Measurements from ENCODE around the gene CEND1. TPM values are rescaled to one million over a fixed set of nuclear protein-coding genes. Genes with fewer than 3 reads are reported as not detected.

CEND1 gene
- total and polyA plus RNA-seq, 2 of the 13 experiments (the other 11 are each of a cell fraction or from before 2014, with no cell fraction given) = not detected

DNA sequence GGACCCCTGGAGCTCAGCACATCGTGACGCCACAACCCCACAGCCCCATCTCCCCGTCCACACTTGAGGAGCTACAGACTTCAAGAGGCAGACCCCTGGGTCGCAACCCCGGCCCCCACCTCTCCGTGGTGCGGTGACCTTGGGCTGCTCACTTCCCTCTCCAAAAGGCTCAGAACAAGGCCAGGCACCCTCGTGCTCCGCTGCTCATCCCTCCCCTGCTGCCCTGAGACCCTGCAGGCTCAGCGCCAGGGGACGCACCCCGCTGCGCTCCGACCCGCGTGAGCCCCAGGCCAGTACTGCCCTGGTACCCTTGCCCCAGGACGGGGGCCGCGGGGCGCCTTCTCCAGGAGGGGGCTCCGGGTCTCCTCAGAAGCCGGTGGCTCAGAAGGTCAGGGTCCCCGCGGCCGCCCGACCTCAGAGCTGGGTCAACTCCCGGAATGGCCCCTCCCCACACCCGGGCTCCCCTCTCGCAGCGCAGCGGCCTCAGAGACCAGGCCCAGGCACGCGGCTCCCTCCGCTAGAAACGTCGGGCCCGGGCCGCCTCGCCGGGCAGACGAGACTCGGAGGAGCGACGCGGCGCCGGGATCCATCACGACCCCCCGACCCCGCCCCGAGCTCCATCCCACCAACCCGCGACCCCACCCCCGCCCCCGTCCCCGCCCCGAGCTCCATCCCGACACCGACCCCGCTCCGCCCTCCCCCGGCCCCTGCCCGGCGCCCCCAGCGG is 13.2 kb downstream of the CEND1 start (continued):
- TF ChIP-seq ZC3H13 (CRISPR knock-in tag; IDR thresholded peaks at IDR 0.05) (0 out of 2 replicates have a peak, but pooled peaks have one; percentile 66), SMAD1 (CRISPR knock-in tag; IDR thresholded peaks at IDR 0.05; ENCODE audit: borderline replicate concordance, low read depth) (no peak), HES4 (CRISPR knock-in tag; IDR thresholded peaks at IDR 0.05; ENCODE audit: borderline replicate concordance) (0 out of 2 replicates have a peak, but pooled peaks have one; percentile 42), ZNF543 (CRISPR knock-in tag; IDR thresholded peaks at IDR 0.05) (no peak), REL (CRISPR knock-in tag; conservative IDR thresholded peaks at IDR 0.05) (no peak), ZNF883 (CRISPR knock-in tag; IDR thresholded peaks at IDR 0.05; ENCODE audit: not compliant biosample characterization) (peak; percentile 50), ZNF317 (CRISPR knock-in tag; IDR thresholded peaks at IDR 0.05) (no peak), THAP11 (CRISPR knock-in tag; IDR thresholded peaks at IDR 0.05) (no peak; the same call in 1 of the 2 replicates), MEIS1 (CRISPR knock-in tag; IDR thresholded peaks at IDR 0.05; ENCODE audit: borderline replicate concordance) (no peak), ZFP37 (CRISPR knock-in tag; IDR thresholded peaks at IDR 0.05; ENCODE audit: borderline replicate concordance) (no peak), MED13 (CRISPR knock-in tag; IDR thresholded peaks at IDR 0.05) (0 out of 2 replicates have a peak, but pooled peaks have one; percentile 32)
- TF ChIP-seq, protein P1, sequence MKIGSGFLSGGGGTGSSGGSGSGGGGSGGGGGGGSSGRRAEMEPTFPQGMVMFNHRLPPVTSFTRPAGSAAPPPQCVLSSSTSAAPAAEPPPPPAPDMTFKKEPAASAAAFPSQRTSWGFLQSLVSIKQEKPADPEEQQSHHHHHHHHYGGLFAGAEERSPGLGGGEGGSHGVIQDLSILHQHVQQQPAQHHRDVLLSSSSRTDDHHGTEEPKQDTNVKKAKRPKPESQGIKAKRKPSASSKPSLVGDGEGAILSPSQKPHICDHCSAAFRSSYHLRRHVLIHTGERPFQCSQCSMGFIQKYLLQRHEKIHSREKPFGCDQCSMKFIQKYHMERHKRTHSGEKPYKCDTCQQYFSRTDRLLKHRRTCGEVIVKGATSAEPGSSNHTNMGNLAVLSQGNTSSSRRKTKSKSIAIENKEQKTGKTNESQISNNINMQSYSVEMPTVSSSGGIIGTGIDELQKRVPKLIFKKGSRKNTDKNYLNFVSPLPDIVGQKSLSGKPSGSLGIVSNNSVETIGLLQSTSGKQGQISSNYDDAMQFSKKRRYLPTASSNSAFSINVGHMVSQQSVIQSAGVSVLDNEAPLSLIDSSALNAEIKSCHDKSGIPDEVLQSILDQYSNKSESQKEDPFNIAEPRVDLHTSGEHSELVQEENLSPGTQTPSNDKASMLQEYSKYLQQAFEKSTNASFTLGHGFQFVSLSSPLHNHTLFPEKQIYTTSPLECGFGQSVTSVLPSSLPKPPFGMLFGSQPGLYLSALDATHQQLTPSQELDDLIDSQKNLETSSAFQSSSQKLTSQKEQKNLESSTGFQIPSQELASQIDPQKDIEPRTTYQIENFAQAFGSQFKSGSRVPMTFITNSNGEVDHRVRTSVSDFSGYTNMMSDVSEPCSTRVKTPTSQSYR (CRISPR knock-in tag; IDR thresholded peaks at IDR 0.05; ENCODE audit: borderline replicate concordance) = no peak
- TF ChIP-seq, protein P2, sequence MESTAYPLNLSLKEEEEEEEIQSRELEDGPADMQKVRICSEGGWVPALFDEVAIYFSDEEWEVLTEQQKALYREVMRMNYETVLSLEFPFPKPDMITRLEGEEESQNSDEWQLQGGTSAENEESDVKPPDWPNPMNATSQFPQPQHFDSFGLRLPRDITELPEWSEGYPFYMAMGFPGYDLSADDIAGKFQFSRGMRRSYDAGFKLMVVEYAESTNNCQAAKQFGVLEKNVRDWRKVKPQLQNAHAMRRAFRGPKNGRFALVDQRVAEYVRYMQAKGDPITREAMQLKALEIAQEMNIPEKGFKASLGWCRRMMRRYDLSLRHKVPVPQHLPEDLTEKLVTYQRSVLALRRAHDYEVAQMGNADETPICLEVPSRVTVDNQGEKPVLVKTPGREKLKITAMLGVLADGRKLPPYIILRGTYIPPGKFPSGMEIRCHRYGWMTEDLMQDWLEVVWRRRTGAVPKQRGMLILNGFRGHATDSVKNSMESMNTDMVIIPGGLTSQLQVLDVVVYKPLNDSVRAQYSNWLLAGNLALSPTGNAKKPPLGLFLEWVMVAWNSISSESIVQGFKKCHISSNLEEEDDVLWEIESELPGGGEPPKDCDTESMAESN (CRISPR knock-in tag; conservative IDR thresholded peaks at IDR 0.05) = 0 out of 2 replicates have a peak, but pooled peaks have one; percentile 25
- TF ChIP-seq, protein P3, sequence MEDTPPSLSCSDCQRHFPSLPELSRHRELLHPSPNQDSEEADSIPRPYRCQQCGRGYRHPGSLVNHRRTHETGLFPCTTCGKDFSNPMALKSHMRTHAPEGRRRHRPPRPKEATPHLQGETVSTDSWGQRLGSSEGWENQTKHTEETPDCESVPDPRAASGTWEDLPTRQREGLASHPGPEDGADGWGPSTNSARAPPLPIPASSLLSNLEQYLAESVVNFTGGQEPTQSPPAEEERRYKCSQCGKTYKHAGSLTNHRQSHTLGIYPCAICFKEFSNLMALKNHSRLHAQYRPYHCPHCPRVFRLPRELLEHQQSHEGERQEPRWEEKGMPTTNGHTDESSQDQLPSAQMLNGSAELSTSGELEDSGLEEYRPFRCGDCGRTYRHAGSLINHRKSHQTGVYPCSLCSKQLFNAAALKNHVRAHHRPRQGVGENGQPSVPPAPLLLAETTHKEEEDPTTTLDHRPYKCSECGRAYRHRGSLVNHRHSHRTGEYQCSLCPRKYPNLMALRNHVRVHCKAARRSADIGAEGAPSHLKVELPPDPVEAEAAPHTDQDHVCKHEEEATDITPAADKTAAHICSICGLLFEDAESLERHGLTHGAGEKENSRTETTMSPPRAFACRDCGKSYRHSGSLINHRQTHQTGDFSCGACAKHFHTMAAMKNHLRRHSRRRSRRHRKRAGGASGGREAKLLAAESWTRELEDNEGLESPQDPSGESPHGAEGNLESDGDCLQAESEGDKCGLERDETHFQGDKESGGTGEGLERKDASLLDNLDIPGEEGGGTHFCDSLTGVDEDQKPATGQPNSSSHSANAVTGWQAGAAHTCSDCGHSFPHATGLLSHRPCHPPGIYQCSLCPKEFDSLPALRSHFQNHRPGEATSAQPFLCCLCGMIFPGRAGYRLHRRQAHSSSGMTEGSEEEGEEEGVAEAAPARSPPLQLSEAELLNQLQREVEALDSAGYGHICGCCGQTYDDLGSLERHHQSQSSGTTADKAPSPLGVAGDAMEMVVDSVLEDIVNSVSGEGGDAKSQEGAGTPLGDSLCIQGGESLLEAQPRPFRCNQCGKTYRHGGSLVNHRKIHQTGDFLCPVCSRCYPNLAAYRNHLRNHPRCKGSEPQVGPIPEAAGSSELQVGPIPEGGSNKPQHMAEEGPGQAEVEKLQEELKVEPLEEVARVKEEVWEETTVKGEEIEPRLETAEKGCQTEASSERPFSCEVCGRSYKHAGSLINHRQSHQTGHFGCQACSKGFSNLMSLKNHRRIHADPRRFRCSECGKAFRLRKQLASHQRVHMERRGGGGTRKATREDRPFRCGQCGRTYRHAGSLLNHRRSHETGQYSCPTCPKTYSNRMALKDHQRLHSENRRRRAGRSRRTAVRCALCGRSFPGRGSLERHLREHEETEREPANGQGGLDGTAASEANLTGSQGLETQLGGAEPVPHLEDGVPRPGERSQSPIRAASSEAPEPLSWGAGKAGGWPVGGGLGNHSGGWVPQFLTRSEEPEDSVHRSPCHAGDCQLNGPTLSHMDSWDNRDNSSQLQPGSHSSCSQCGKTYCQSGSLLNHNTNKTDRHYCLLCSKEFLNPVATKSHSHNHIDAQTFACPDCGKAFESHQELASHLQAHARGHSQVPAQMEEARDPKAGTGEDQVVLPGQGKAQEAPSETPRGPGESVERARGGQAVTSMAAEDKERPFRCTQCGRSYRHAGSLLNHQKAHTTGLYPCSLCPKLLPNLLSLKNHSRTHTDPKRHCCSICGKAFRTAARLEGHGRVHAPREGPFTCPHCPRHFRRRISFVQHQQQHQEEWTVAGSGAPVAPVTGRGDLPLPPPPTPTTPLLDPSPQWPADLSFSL (CRISPR knock-in tag; IDR thresholded peaks at IDR 0.05) = no peak
- TF ChIP-seq, protein P4, sequence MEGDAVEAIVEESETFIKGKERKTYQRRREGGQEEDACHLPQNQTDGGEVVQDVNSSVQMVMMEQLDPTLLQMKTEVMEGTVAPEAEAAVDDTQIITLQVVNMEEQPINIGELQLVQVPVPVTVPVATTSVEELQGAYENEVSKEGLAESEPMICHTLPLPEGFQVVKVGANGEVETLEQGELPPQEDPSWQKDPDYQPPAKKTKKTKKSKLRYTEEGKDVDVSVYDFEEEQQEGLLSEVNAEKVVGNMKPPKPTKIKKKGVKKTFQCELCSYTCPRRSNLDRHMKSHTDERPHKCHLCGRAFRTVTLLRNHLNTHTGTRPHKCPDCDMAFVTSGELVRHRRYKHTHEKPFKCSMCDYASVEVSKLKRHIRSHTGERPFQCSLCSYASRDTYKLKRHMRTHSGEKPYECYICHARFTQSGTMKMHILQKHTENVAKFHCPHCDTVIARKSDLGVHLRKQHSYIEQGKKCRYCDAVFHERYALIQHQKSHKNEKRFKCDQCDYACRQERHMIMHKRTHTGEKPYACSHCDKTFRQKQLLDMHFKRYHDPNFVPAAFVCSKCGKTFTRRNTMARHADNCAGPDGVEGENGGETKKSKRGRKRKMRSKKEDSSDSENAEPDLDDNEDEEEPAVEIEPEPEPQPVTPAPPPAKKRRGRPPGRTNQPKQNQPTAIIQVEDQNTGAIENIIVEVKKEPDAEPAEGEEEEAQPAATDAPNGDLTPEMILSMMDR (CRISPR knock-in tag; IDR thresholded peaks at IDR 0.05) = peak; percentile 52

Measured in HepG2 (cell line).